Bronchial epithelial cell (primary cell): ENCODE measurements around the gene THRB. TPM values are rescaled to one million over a fixed set of nuclear protein-coding genes. Genes with fewer than 3 reads are reported as not detected.
"Not testable (repeated sequence)": the region's sequence is repeated elsewhere in the genome, so short reads cannot be mapped to it uniquely, and the experiment has no call there.

ENCODE experiments used
- DNase-seq: peaks from one replicate; pipeline ENCODE4 v3.0.0-alpha.2; 2010; ENCODE audit warnings: low read depth
- FAIRE-seq: peaks from 2 replicates; lab custom pipeline; 2011; peaks lifted over from hg19 to GRCh38; lab: Jason Lieb, UNC
- H3K27me3 ChIP-seq: 2 replicates; pipeline ENCODE4 v1.5.1; 2011; ENCODE audit warnings: low read length; ENCODE audit not compliant: control insufficient read depth, insufficient read depth
- H3K36me3 ChIP-seq: 2 replicates; pipeline ENCODE4 v1.5.1; 2011; ENCODE audit warnings: low read length; ENCODE audit not compliant: control insufficient read depth, insufficient read depth
- H3K4me3 ChIP-seq: 2 replicates; pipeline ENCODE4 v1.5.1; 2011; ENCODE audit warnings: mild to moderate bottlenecking, low read depth, low read length, control low read depth
- CTCF ChIP-seq: IDR thresholded peaks from 2 replicates; pipeline ENCODE4 v1.5.1; 2011; ENCODE audit warnings: mild to moderate bottlenecking, moderate library complexity, low read length, control low read depth, inconsistent platforms; ENCODE audit not compliant: insufficient read depth, severe bottlenecking
- total RNA-seq: library from RNA; depleted of rRNA; stranded (reverse); fragments of >200 nt; gene quantifications from 2 replicates; pipeline ENCODE4 v1.2.1, GENCODE V29; 2014

The THRB gene
- total RNA-seq, 1 donor from 2014 or later, result 7.6 TPM

GRCh38 chr3:24419067-24419791 lies 75.4 kb downstream of the THRB start:
- no peak for DNase-seq
- FAIRE-seq, result no peak
- no peak for TF ChIP-seq CTCF
- H3K27me3 ChIP-seq, result no peaks in the 10 kb centered on the region
- no peak overlapping the region for H3K4me3 ChIP-seq
- no peaks in the 10 kb centered on the region for H3K36me3 ChIP-seq

GRCh38 chr3:24417730-24418129 lies 76.9 kb downstream of the THRB start:
- Histone ChIP-seq H3K36me3 (no peaks in the 10 kb centered on the region), H3K27me3 (no peaks in the 10 kb centered on the region), H3K4me3 (no peak overlapping the region)
- no peak for DNase-seq
- FAIRE-seq, result no peak
- no peak for TF ChIP-seq CTCF

GRCh38 chr3:24416224-24416623 lies 78.4 kb downstream of the THRB start:
- Histone ChIP-seq H3K36me3 (no peaks in the 10 kb centered on the region), H3K4me3 (no peak overlapping the region), H3K27me3 (no peaks in the 10 kb centered on the region)
- TF ChIP-seq CTCF, result no peak
- DNase-seq (no peak), FAIRE-seq (no peak)

GRCh38 chr3:24415824-24416223 lies 78.8 kb downstream of the THRB start:
- no peak for DNase-seq
- FAIRE-seq, result no peak
- no peaks in the 10 kb centered on the region for H3K36me3 ChIP-seq
- H3K27me3 ChIP-seq, result no peaks in the 10 kb centered on the region
- no peak overlapping the region for H3K4me3 ChIP-seq
- TF ChIP-seq CTCF, result no peak

- not testable (repeated sequence) for H3K27me3 ChIP-seq, FAIRE-seq, DNase-seq, H3K4me3 ChIP-seq, H3K36me3 ChIP-seq
These were observed 81.0 kb downstream of the THRB start for GRCh38 chr3:24413662-24414061.

- no peak overlapping the region for H3K4me3 ChIP-seq
- TF ChIP-seq CTCF, result no peak
- H3K27me3 ChIP-seq, result no peaks in the 10 kb centered on the region
- no peak for DNase-seq
- no peaks in the 10 kb centered on the region for H3K36me3 ChIP-seq
- no peak for FAIRE-seq
These were observed 83.8 kb downstream of the THRB start for GRCh38 chr3:24410860-24411259.
